Mammary epithelial cell (primary cell): ENCODE results near the gene AKAP13.

Experiments
- EZH2 ChIP-seq: IDR thresholded peaks from 2 replicates; pipeline ENCODE4 v1.6.1; 2012; ENCODE audit warnings: low read length, inconsistent platforms, borderline replicate concordance
- TF ChIP-seq, protein P1 (sequence below), 2 donors: IDR thresholded peaks in 1 of 2; conservative IDR thresholded peaks in 1 of 2; 2 replicates each; pipeline ENCODE4 v1.5.1; 2011 to 2012; ENCODE audit warnings: inconsistent platforms in 2 of 2, low read length in 2 of 2, mild to moderate bottlenecking in 2 of 2, control low read depth in 1 of 2, low read depth in 1 of 2; ENCODE audit not compliant: insufficient read depth in 1 of 2; ENCODE audit errors: extremely low read depth in 1 of 2

DNA sequence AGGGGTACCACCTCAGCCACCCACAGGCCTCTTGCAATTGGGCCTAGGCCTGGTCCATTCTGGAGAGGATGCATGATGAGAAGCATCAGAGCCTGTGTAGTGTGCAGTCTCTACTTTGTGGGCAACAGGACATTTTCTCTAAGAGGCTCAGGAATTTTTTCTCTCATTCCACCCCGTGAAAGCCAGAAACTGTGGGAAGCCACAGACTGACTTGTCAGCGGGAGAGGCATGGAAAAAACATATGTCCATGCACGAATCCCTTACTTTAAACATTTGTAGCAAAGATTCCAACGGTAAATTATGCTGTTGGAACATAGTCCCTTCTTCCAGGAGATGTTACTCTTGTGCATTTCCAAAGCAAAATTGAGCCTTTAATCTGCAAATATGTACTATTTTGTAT is 217.8 kb downstream of the AKAP13 start:
- TF ChIP-seq, protein P1, sequence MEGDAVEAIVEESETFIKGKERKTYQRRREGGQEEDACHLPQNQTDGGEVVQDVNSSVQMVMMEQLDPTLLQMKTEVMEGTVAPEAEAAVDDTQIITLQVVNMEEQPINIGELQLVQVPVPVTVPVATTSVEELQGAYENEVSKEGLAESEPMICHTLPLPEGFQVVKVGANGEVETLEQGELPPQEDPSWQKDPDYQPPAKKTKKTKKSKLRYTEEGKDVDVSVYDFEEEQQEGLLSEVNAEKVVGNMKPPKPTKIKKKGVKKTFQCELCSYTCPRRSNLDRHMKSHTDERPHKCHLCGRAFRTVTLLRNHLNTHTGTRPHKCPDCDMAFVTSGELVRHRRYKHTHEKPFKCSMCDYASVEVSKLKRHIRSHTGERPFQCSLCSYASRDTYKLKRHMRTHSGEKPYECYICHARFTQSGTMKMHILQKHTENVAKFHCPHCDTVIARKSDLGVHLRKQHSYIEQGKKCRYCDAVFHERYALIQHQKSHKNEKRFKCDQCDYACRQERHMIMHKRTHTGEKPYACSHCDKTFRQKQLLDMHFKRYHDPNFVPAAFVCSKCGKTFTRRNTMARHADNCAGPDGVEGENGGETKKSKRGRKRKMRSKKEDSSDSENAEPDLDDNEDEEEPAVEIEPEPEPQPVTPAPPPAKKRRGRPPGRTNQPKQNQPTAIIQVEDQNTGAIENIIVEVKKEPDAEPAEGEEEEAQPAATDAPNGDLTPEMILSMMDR (conservative IDR thresholded peaks at IDR 0.05 in 1 of 2, IDR thresholded peaks at IDR 0.05 in 1 of 2; ENCODE audit: extremely low read depth in 1 of 2, insufficient read depth in 1 of 2, low read depth in 1 of 2, low read length in 2 of 2), result no peak
- TF ChIP-seq EZH2, result no peak
